ENCODE data around the gene EDA.

EDA gene

GRCh38 chrX:70013466-70014381 lies 397.8 kb downstream of the EDA start:
- in situ Hi-C loops (cut with MboI; ENCODE audit: low pct_unique_long_range_greater_than_20kb, low sequenced_read_pairs, unreplicated experiment), result no loop called here
- no peak for DNase-seq (ENCODE audit: low spot score)

GRCh38 chrX:70016513-70016912 lies 400.6 kb downstream of the EDA start:
- TF ChIP-seq CTCF (IDR thresholded peaks at IDR 0.05; ENCODE audit: extremely low read depth, insufficient read depth, missing control alignments), result no peak
- in situ Hi-C loops (cut with MboI; ENCODE audit: low pct_unique_long_range_greater_than_20kb, low sequenced_read_pairs, unreplicated experiment), result no loop called here
- no peak for DNase-seq (ENCODE audit: low spot score)

More at GRCh38 chrX:70013466-70014381, 397.8 kb downstream of the EDA start:
- no peak for TF ChIP-seq CTCF (IDR thresholded peaks at IDR 0.05; ENCODE audit: extremely low read depth, insufficient read depth, missing control alignments)

GRCh38 chrX:70022616-70023015 lies 406.7 kb downstream of the EDA start:
- DNase-seq (ENCODE audit: low spot score), result no peak
- in situ Hi-C loops (cut with MboI; ENCODE audit: low pct_unique_long_range_greater_than_20kb, low sequenced_read_pairs, unreplicated experiment), result no loop called here
- TF ChIP-seq CTCF (IDR thresholded peaks at IDR 0.05; ENCODE audit: extremely low read depth, insufficient read depth, missing control alignments), result no peak

- in situ Hi-C loops (cut with MboI; ENCODE audit: low pct_unique_long_range_greater_than_20kb, low sequenced_read_pairs, unreplicated experiment), result loop anchor here (25.0 kb wide), 1 partner anchor 488 kb away; no protein-coding TSS in a partner anchor
- TF ChIP-seq CTCF (IDR thresholded peaks at IDR 0.05; ENCODE audit: extremely low read depth, insufficient read depth, missing control alignments), result no peak
- DNase-seq (ENCODE audit: low spot score), result no peak
Measured at GRCh38 chrX:70025464-70025863, 409.6 kb downstream of the EDA start.

GRCh38 chrX:70026112-70026850 lies 410.4 kb downstream of the EDA start:
- no peak for DNase-seq (ENCODE audit: low spot score)
- in situ Hi-C loops (cut with MboI; ENCODE audit: low pct_unique_long_range_greater_than_20kb, low sequenced_read_pairs, unreplicated experiment), result loop anchor here (25.0 kb wide), 1 partner anchor 489 kb away; no protein-coding TSS in a partner anchor
- no peak for TF ChIP-seq CTCF (IDR thresholded peaks at IDR 0.05; ENCODE audit: extremely low read depth, insufficient read depth, missing control alignments)

- no peak for DNase-seq (ENCODE audit: low spot score)
- in situ Hi-C loops (cut with MboI; ENCODE audit: low pct_unique_long_range_greater_than_20kb, low sequenced_read_pairs, unreplicated experiment), result loop anchor here (25.0 kb wide), 1 partner anchor 490 kb away; no protein-coding TSS in a partner anchor
- no peak for TF ChIP-seq CTCF (IDR thresholded peaks at IDR 0.05; ENCODE audit: extremely low read depth, insufficient read depth, missing control alignments)
Measured at GRCh38 chrX:70026851-70027200, 410.9 kb downstream of the EDA start.
